ENCODE measurements around the gene LIPT1.
"Not testable (repeated sequence)": the region's sequence is repeated elsewhere in the genome, so short reads cannot be mapped to it uniquely, and the experiment has no call there.

The LIPT1 gene

DNA sequence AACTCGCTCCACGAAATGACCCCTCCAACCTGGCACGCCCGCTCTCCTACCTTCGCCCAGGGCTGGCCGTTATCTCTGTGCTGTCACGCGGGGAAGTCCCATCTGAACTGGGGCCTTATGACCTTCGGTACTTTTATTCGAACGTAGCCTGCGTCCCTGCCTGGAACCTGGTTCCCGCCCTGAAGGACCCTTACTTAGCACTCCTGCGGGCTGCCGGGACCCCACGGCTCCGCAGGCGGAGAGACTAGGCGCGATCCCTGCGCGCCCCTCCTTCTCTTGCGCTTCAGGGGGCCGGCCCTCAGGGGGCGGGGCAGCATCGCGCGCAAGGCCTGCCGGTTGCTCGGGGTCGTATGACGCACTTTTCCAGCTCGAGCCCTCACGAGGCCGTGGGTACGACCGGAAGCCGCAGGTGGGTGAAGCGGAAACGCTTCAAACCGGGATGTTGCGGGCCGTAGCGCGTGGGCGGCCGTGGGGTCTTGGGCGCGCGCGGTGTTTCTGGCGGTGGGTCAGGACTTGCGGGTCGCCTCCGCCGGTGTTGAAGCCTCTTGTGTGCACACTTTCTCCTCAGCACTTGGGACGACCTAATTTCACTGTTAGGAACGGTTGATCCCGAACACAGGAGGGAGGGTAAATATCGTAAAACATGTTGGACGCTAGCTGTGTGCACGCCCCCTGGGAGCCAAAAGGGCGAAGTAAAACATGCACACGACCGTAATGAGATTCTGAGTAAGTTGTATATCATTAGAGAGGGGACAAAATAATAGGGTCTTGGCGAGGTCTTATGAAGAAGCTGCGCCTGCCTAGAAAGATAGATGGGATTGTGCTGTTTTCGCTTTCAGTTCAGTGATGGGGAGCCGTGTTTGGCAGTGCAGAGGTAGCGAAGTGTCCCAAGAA is at the start of gene LIPT1, which contains the start of gene TSGA10:
TSS of gene LIPT1 (plus strand) at position 325 of the 894 bp plus-strand sequence. CDS start 6,991 bp downstream, outside the sequence.
TSS of gene TSGA10 (minus strand) at position 300 of the 894 bp plus-strand sequence. CDS start 45,503 bp downstream, outside the sequence.
- peak; percentile 97 for DNase-seq

- no peak for DNase-seq
Observed at GRCh38 chr2:99106913-99107312, 47.9 kb upstream of the LIPT1 start.

DNA sequence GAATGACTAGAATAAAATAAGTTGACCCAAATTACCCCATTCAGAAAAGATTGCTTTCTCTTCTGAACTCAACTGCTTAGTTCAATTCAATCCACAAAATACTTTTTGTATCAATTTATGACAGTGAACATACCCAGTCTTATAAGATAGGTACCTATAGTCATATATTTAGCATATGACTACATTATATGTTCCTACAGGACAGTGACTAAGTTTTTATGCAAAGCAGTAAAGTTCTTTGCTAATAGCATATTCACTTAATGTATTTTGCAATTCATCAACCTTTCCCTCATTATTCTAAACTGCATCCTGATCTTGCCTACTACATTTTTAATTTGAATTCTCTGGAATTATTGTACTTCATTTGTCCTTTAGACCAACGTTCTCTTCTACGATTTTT is 43.5 kb upstream of the LIPT1 start:
- no peak for DNase-seq

GRCh38 chr2:99111945-99112344 is 42.8 kb upstream of the LIPT1 start:
- DNase-seq: no peak

DNA sequence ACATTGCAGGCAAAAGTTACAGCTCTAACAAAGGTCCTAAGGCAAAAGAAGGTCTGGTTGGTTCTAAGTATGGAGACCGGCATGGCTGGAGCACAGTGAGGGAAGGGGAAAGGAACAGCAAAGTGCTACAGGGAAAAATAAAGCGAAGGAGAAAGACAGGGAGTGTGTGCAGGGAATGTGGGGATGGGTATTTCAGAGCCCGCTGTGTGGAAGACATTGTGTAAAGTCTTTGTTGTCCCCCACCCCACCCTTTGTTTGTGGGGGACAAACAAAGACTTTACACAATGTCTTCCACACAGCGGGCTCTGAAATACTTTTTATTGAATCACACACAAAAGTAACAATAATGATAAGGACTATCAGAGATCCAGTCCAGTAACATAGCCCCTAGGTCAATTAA is 42.1 kb upstream of the LIPT1 start:
- DNase-seq: no peak

DNA sequence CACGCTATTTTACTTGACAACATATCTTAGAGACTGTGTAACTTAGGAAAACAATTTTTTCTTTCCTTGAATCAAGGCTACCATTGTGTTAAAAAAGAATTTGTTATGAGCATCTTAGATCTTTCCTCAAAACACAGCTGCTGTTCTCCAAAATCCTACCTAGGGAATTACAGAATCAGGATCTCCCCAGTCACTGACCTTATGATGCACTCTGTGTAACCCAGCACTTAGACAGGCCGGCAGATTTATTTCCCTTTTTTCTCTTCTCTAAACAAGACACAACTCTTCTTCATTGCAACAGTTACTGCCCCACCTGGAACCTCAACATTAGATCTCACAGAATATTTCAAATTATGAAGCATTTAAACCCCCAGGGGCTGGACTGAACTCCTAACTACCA is 26.8 kb upstream of the LIPT1 start:
- no peak for DNase-seq

DNA sequence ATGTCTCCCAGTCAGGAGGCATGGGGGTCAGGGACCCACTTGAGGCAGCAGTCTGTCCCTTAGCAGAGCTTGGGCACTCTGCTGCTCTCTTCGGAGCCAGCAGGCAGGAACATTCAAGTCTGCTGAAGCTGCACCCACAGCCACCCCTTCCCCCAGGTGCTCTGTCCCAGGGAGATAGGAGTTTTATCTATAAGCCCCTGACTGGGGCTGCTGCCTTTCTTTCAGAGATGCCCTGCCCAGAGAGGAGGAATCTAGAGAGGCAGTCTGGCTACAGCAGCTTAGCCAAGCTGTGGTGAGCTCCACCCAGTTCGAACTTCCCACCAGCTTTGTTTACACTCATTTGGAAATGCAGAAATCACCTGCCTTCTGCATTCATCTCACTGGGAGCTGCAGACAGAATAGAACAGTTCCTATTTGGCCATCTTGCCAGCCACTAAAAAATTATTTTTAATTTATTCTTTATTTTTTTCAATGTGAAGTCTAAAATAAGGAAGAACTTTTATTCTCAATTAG is 19.7 kb upstream of the LIPT1 start:
- DNase-seq: not testable (repeated sequence)

DNA sequence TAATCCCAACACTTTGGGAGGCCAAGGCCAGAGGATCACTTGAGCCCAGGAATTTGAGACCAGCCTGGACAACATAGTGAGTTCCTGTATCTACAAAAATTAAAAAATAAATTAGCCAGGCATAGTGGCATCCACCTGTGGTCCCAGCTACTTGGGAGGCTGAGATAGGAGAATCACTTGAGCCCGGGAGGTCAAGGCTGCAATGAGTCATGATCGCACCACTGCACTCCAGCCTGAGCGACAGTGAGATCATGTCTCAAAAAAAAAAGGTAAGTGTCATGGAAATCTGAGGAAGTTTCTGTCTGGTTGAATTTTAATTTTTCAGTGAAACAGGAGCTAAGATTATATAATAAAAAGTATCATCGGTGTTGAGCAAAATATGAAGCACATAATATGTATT is 15.8 kb upstream of the LIPT1 start:
- DNase-seq: no peak

GRCh38 chr2:99140056-99140859 is 14.5 kb upstream of the LIPT1 start:
- DNase-seq: no peak

GRCh38 chr2:99140860-99141109 is 14.0 kb upstream of the LIPT1 start:
- DNase-seq: no peak

GRCh38 chr2:99141110-99142108 is 13.4 kb upstream of the LIPT1 start, which contains the start of gene C2orf15:
Gene C2orf15 (plus strand): TSS chr2:99141707. CDS start chr2:99150559, 8,852 bp downstream.
- DNase-seq: peak; percentile 99

DNA sequence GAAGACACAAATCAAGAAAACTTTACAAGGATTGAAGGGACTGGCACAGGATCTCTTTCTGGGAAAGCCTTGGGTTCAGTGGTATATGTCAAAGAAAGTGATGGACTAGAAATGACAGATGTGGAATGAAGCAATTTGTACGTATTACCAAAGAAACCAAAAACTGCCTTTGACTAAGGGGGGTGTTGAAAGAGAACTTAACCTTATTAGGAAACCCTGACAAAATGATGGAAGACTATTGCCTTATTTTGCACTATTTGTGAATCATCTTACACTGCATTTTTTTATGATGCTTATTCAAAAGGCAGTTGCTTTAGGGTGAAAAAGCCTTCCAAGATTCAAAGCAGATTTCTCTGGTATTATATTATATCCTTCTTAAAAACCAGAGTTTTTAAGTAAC is 4.1 kb upstream of the LIPT1 start:
- no peak for DNase-seq

DNA sequence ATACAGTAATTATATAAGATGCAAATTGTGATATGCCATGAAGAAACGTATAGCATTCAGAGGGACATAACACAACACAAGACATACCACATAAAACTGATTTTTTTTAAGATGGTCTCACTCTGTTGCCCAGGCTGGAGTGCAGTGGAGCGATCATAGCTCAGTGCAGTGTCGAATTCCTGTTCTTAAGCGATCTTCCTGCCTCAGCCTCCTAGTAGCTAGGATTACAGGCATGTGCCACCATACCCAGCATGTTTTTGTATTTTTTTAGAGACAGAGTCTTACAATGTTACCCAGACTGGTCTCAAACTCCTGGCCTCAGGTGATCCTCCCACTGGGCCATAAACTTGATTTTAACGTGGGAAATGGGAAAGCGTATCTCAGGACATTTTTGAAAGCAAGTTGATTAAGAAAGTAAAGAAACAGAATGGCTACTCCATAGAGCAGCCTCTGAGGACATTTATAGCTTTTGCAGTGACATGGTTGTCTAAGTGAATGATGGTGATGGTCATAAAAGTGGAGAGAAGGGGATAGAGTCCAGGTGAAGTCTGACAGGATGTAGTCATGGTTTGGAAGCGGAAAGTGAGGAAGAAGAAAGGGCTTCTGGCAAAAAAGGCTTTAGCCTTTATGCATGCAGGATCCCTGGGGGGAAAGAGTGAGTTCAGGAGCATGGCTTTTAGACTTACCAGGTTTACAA is 2.4 kb upstream of the LIPT1 start:
- DNase-seq: no peak

- DNase-seq: no peak
Observed at GRCh38 chr2:99153921-99154604, 704 bp upstream of the LIPT1 start.

GRCh38 chr2:99156891-99157290 is 2.1 kb downstream of the LIPT1 start:
- DNase-seq: no peak

- no peak for DNase-seq
Observed at GRCh38 chr2:99158599-99158998, 3.8 kb downstream of the LIPT1 start.

DNA sequence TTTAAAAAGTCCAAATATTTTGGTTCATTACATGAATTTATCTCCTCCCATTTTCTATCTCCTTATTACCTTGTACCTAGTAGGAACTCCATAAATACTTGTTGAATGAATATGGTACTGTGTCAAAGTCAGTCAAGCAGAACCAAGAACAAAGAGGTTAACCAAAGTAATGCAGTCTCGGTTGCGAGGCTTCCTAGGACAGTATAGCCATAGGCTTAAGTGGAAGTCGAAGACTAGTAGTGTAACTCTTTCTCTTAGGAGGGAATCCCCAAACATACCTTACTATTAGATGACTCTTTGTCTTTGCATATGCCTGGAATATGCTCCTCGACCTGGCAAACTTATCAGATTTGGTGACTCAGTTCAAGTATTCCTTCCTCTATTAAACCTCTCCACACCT is 4.8 kb downstream of the LIPT1 start:
- no peak for DNase-seq

DNA sequence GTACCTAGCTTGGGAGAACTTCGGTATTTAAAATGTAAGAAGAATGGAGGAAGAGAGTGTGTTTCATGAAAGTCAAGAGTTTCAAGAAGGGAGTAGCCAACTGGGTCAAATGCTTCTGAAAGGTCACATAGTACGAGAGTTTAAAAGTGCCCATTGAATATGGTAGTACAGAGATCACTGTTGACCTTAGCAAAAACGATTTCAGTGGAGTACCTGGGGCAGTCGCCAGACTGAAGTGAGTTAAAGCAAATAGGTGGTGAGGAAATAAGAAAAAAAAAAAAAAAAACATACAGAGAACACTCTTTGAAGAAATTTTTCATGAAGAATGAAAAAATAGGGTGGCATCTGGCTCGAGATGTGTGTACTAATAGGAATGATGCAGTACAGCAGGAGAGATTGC is 11.5 kb downstream of the LIPT1 start:
- no peak for DNase-seq

GRCh38 chr2:99169534-99169933 is 14.8 kb downstream of the LIPT1 start:
- no peak for DNase-seq

- no peak for DNase-seq
Observed at GRCh38 chr2:99171377-99172140, 16.8 kb downstream of the LIPT1 start.

Measured in activated effector memory CD4-positive, alpha-beta T cell treated with anti-CD3 and anti-CD28 coated beads, Interleukin-2, amount 50 U/mL, for 16 hours (primary cell).